Left ventricle myocardium inferior (tissue), 1 donor: ENCODE results near the gene ROS1. TPM values are rescaled to one million over a fixed set of nuclear protein-coding genes. Genes with fewer than 3 reads are reported as not detected.

Experiments
- DNase-seq: peaks from one replicate; pipeline ENCODE4 v3.0.0-alpha.2; 2020
- H3K27ac ChIP-seq: fragments of 200-600 bp; replicated peaks from 2 replicates; pipeline ENCODE4 v1.8.0; 2021
- H3K27me3 ChIP-seq: fragments of 200-600 bp; 2 replicates; pipeline ENCODE4 v1.8.0; 2021; ENCODE audit warnings: low read depth
- H3K36me3 ChIP-seq: fragments of 200-600 bp; 2 replicates; pipeline ENCODE4 v1.8.0; 2021
- H3K4me1 ChIP-seq: fragments of 200-600 bp; 2 replicates; pipeline ENCODE4 v1.8.0; 2021
- H3K4me3 ChIP-seq: fragments of 200-600 bp; 2 replicates; pipeline ENCODE4 v1.8.0; 2021; ENCODE audit warnings: mild to moderate bottlenecking, moderate library complexity
- H3K9me3 ChIP-seq: fragments of 200-600 bp; replicated peaks from 2 replicates; pipeline ENCODE4 v1.8.0; 2021
- intact Hi-C: fragments of 100-400 bp; cut with micrococcal nuclease; formaldehyde crosslinking; loops from one replicate; pipeline ENCODE4 v1.11.0; 2022
- total RNA-seq: library from RNA; stranded (reverse); fragmentation: NEBNext Ultra II Directional; extraction: Animal tissue kit (Norgen Biotek cat#: 25700); gene quantifications from one replicate; pipeline ENCODE4 v1.2.1, GENCODE V29; 2021
- TF ChIP-seq, protein P1 (sequence below): fragments of 200-600 bp; IDR thresholded peaks from 2 replicates; pipeline ENCODE4 v1.8.0; 2021; ENCODE audit warnings: antibody characterized with exemption, mild to moderate bottlenecking, borderline replicate concordance
- donor health status: DM: no; HTN: yes; CAD: no; lungs with severe emphysema.

Gene ROS1
- total RNA-seq, 1 donor from 2014 or later = 0.08 TPM

DNA sequence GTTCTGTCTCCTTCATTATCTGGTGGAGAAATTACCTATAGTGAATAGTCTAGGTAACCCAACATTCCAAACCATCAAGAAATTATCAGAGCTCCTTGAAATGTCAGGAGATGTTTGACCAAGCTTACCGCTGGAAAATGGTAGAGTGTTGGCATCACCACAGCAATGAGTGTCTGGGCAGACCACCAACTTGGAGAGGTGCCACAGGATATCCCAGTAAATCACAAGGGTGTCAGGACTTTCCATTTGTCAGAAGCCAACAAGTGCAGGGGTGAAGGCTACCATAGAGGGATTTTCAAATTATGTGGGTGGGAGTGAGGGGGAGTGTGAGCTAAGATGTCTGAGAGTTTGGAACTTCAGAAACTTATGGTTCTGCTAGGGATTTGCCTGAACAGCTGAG lies 87.2 kb downstream of the ROS1 start:
- no peaks in the 10 kb centered on the region for H3K36me3 ChIP-seq
- no peak overlapping the region for H3K27ac ChIP-seq
- H3K9me3 ChIP-seq = no peaks in the 10 kb centered on the region
- H3K27me3 ChIP-seq = no peaks in the 10 kb centered on the region
- intact Hi-C loops = no loop called here
- H3K4me1 ChIP-seq = no peaks in the 10 kb centered on the region
- peak; percentile 41 for DNase-seq
- TF ChIP-seq, protein P1, sequence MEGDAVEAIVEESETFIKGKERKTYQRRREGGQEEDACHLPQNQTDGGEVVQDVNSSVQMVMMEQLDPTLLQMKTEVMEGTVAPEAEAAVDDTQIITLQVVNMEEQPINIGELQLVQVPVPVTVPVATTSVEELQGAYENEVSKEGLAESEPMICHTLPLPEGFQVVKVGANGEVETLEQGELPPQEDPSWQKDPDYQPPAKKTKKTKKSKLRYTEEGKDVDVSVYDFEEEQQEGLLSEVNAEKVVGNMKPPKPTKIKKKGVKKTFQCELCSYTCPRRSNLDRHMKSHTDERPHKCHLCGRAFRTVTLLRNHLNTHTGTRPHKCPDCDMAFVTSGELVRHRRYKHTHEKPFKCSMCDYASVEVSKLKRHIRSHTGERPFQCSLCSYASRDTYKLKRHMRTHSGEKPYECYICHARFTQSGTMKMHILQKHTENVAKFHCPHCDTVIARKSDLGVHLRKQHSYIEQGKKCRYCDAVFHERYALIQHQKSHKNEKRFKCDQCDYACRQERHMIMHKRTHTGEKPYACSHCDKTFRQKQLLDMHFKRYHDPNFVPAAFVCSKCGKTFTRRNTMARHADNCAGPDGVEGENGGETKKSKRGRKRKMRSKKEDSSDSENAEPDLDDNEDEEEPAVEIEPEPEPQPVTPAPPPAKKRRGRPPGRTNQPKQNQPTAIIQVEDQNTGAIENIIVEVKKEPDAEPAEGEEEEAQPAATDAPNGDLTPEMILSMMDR = no peak
- H3K4me3 ChIP-seq = no peak overlapping the region

DNA sequence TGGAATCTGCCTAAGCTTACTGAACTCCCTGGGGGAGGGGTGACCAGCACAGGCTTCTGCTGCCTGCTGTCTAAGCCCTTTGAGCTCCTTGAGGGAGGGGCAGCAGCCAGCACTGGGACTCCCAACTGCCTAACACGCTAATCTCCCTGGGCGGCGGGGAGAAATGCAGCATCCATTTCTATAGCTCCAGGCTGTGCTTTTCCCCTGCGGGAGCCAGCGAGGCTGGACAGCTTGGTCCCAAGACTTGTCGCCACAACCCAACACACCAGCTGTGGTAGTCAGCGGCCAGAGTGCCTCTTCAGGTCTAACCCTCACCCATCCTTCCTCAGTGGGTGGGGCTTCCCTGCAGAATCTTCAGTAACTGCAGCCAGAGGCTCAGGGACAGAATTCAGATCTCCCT lies 95.8 kb downstream of the ROS1 start:
- H3K27me3 ChIP-seq = peaks cover 6% of the 10 kb centered on the region
- DNase-seq = no peak
- TF ChIP-seq, protein P1 = no peak
- intact Hi-C loops = no loop called here
- H3K27ac ChIP-seq = no peak overlapping the region
- H3K9me3 ChIP-seq = peaks cover 16% of the 10 kb centered on the region
- no peaks in the 10 kb centered on the region for H3K4me1 ChIP-seq
- no peak overlapping the region for H3K4me3 ChIP-seq
- no peaks in the 10 kb centered on the region for H3K36me3 ChIP-seq

DNA sequence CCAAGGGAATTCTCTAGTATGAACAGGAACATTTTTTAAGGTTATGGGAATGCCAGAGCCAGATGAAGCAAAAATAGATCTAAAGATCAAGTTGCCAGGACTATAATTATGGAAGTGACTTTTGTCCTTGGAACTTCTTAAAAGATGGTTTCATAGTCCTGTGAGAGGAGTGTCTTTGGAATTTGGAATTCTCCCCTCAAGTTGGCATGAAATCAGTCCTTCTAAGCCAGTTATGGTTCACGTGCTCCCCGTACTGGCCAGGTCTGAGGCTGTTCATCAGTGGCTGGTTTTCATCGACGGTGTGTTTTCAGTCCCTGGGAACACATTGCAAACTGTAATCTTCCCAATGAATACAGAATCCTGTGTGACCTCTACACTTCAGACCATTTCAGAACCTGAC lies 97.2 kb downstream of the ROS1 start:
- Histone ChIP-seq H3K4me3 (no peak overlapping the region), H3K36me3 (no peaks in the 10 kb centered on the region), H3K27me3 (peaks cover 6% of the 10 kb centered on the region), H3K9me3 (peaks cover 16% of the 10 kb centered on the region), H3K4me1 (no peaks in the 10 kb centered on the region), H3K27ac (no peak overlapping the region)
- TF ChIP-seq, protein P1 = no peak
- DNase-seq = no peak
- intact Hi-C loops = no loop called here

GRCh38 chr6:117328005-117328389 lies 97.7 kb downstream of the ROS1 start:
- no peak overlapping the region for H3K27ac ChIP-seq
- peaks cover 6% of the 10 kb centered on the region for H3K27me3 ChIP-seq
- TF ChIP-seq, protein P1 = no peak
- intact Hi-C loops = no loop called here
- no peak overlapping the region for H3K4me3 ChIP-seq
- no peak for DNase-seq
- no peaks in the 10 kb centered on the region for H3K36me3 ChIP-seq
- H3K9me3 ChIP-seq = peaks cover 13% of the 10 kb centered on the region
- no peaks in the 10 kb centered on the region for H3K4me1 ChIP-seq

DNA sequence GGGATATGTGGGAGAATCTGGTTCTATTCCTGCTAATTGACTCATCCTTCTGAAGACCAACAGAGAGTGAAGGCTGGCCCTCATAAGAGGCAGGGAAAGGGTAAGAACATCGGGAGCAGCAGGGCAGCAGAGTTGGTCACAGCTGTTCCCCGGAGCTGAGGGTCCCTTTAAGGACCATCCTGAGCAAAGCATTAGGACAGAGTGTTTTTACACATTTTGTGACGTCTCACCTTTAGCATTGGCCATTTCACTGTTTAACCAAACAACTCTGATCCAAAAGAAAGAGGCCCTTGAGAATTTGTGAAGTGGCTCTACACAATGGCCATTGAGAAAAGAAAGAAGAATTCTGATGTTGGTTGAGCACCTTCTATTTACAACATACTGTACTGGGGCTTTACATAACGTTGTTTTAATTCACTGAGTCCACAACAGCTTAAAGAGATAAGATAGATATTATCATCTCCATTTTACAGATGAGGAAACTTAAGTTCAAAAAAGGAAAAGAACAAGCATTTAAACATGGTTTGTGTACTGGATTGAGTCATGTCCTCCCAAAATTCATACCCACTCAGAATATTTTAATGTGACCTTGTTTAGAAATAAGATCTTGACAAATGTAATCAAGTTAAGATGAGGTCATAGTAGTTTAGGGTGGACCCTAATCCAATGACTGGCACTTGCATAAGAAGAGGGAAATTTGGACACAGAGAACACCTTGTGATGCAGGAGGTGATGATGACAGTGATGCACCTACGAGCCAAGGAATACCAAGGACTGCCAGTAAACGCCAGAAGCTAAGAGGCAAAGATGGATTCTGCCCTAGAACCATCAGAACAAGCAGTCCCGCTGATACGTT lies 98.4 kb downstream of the ROS1 start:
- TF ChIP-seq, protein P1 = no peak
- Histone ChIP-seq H3K36me3 (no peaks in the 10 kb centered on the region), H3K4me3 (no peak overlapping the region), H3K4me1 (no peaks in the 10 kb centered on the region), H3K9me3 (peaks cover 7% of the 10 kb centered on the region), H3K27me3 (peaks cover 6% of the 10 kb centered on the region), H3K27ac (no peak overlapping the region)
- intact Hi-C loops = no loop called here
- no peak for DNase-seq
